Nucleus accumbens (tissue), 56 donors: ENCODE measurements around the gene PTPRM.

Experiments
- DNase-seq, 56 donors: peaks; one replicate each; lab custom pipeline; 2025; lab: John Stamatoyannopoulos, UW

Gene PTPRM

DNA sequence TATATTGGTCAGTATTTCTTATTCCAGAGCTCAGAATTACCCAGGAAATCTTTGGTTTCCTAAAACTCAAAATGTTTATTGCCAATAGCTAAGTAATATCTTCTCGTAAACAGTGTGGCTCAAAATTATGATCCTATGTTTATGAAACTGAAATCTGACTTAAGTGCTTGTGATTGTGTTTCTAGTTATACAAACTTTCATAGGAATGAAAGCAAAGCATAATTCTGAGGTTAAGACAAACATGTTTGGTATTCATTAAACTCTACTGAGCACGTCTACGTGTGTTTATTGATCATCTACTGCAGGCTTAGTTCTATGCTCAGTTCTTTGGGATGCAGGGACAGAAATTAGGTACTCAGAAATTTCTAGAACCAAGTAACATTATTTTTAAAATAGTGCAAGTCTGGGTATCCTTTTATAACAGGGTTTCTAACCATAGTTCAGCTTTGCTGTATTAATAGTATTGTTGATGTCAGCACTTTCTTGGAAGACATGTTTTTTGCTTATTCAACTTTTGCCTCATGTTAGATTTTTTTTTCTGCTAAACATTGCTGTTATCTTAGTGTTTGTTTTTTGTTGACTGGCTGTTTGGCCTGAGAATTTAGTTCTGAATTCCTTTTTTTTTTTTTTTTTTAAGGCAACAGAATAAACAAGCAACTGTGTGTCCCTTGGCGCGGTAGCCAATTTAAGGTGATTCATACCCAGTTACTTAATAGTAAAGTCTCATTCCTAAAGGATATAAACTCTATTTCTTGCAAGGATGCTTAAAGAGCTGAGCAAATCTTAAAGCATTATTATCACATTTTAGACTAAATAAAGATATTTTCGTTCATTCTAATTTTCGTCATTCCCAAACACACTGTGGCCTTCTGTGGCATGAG lies 31.3 kb downstream of the PTPRM start:
- no peak for DNase-seq

DNA sequence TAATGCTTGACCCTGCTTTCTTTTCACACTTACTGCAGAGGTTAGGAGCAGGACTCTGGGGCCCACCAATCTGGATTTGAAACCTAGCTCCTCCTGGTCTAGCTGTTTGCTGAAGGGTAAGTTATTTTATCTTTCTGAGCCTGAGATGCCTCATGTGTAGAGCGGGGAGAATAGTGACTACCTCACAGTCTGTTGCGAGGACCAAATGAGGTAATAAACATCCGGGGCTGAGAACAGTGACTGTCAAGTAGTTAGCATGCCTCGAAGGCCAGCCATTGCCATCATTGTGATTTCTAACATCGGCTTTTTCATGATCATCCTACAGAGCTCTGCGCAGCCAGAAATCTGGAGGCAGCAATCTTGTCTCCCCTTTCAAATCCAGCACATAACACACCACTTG lies 32.9 kb downstream of the PTPRM start:
- no peak for DNase-seq

DNA sequence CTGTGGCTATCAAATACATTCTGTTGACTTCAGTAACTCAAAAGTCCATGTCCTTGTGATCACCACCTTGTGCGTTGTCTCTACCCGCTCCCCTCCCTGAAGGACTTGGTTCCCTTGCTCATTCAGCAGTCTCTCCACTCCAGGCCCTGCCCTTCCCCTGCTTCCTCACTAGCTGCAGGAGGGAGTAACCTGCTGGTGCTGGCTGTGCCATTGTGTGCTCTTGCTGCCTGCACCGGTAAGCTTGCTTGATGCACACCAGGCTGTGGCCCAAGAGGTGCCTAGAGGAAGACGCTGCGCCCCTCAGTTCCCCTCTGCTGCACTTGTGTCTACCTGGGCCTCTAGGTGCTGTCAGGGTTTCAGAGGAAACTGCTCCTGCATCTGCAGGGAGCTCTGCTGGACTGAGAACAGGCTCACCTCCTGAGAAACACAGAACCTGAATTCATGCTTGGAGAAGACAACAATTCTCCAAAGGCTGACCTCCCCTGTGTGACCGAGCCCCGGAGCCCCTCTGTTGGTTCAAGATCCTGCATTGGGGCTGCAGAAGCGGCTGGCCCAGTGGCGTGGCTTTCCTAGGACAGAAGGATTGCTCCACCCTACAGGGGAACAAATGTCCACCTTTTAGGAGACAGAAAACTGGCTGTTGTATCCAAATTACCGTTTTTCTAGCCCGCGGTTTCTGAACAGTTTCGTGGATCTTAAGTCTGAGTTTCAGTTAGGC lies 33.6 kb downstream of the PTPRM start:
- DNase-seq = no peak

DNA sequence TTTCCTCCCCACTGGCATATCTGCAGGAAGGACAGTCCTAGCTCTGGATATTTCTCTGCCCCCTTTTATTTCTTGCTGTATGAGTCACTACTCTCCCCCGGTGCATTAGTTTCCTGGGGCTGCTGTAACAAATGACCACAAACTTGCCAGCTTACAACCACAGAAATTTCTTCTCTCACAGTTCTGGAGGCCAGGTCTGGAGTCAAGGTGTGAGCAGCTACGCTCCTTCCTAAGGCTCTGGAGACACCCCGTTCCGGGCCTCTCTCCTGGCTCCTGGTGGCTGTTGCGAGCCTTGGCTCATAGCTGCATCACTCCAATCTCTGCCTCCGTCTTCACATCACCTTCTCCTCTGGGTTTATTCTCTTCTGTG lies 34.1 kb downstream of the PTPRM start:
- DNase-seq = no peak

DNA sequence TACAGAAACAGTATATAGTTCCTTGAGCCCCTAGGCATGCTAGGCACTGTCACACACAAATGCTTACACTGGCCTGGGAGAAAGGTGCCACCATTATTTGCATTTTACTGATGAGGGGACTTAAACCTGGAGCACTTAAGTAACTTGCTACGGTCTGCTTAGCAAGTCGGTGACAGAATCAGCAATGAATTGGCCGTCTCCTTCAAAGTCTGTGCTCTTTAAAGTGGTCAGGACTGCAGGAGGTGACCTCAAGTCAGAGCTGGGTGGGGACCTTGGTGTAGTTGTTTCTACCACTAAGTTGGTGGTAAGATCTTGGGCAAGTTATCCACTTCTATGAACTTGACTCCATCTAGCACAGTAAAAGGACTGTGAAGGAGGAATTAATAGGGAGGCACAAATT lies 34.8 kb downstream of the PTPRM start:
- no peak for DNase-seq

DNA sequence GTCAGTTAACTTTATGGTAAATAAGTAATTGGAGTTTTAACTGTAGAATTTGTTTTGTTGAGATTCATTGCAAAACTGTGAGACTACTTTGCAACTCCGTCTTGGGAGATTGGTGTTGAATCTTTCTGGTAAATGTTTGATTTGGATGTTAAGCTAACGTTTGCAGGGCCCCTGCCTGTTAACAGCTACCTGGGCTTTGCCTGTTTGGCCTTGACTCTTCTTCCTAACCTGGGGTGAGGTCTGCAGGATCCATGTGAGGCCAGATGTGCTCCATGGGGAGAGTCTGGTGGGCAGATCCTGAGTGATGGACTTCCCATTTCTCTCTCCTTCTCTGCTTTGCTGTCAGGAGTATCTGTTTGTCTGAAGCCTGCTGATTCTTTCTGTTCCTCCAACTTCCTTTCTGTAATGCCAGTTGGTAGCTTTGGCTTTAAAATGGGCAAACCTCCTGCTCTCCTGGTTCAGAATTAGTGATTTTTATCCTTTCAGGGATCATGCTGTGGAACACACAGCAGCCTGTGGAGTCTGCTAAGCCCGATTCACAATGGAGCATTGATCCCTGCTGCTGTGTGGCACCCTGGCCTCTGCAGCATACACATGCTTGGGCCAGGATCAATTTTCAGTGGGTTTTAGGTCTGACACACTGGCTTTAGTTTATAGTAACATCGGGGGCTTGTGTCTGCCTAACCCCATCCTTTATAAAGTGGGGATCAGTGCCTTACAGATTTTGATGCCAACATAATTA lies 36.3 kb downstream of the PTPRM start:
- no peak for DNase-seq

DNA sequence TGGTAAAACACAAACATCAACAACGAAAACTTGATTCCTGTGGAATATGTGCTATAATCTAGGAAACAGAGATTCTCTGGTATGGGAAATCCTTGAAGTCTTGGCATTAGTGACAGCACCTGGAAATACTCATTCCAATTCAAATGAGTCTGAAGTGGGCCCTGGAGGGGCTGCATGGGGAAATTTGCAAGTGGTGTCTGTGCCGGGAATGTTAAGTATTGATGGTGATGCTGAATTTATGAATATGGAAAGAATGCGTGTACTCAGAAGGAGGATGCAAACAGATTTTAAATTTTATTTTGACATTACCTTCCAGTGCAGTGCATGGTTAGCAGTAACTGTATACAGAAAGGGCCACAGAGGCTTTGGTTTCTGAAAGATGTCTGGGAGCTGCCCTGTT lies 37.2 kb downstream of the PTPRM start:
- DNase-seq = no peak

DNA sequence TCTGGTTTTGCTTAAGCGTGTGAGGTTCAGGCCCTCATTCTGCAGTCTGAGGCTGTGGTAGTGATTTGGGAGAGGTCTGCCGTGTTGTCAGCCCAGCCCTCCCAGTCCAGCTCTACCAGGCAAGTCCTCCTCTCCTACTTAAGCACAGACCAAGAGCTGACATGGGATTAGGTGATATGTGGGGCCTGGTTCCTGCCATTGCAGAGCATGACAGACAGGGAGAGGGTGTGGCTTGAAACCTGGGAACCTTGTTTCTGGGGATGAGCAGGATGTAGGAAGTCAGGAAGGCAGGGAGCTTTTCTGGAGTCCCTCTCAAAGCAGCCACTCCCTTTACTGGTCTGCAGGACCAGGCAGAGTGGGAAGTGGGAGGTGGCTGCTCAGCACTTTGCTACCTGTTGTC lies 38.6 kb downstream of the PTPRM start:
- no peak for DNase-seq

DNA sequence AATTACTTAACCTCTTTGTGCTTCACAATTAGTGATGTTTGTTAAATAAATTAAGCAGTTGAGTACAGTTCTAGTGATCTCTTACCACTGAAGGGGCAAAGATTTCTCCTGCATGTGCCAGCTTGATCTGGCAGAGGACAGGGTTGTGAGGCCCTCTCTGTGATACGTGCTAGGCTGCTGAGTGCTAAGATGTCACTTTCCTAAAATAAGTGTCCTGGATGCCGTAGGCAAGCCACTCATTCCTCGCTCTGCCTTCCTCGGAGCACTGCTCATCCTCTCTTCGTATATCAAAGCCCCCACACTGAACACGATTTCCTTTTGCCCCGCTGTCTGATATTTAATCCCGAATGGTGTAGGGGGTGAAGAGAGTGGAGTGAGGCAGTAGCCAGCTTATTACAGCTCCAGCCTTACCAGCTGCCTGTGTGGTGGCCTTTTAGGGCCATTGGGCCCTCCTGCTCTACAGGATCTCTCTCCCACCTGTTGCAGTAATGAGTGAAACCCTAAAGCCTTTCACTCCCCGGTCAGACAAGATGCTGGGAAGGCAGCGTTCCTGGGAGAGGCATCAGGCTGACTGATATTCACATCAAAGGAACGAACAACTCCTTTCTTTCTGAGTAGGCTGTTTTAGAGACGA lies 40.5 kb downstream of the PTPRM start:
- no peak for DNase-seq

DNA sequence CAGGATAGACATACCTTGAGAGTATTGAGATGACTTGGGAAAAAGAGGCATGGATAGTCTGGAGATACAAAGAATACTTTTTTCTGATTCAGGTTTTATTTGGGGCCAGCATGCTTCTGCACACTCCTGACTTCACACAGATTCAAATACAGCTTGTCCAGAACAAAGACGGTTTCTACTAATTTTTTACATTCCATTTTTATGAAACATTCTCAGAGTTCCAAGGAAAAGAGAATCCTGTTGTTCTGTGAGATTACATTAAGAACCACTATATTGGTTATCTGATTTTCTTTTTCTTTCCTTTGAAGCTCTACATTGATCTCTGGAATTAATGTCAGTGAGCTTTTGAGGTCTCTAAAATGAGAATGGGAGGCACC lies 41.0 kb downstream of the PTPRM start:
- DNase-seq = no peak

DNA sequence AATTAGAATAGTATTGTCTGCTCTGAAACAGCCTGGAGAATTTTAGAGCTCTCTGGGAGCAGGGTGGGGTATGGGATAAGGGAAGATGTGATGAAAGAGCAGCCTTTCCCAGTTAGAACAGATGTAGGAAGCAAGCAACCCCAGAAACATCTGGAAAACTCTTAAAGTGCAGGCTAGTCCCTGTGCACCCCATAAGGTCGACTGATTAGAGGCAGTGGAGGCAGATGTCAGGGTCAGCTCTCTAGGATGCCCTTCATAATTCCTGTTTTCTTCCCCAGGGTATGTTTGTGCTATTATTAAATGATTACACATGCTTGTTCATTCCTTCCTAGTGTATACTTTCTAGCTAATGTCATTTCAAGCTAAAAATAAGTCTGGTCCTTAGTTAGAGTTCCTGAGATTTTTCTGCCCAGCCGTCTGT lies 41.7 kb downstream of the PTPRM start:
- no peak for DNase-seq

DNA sequence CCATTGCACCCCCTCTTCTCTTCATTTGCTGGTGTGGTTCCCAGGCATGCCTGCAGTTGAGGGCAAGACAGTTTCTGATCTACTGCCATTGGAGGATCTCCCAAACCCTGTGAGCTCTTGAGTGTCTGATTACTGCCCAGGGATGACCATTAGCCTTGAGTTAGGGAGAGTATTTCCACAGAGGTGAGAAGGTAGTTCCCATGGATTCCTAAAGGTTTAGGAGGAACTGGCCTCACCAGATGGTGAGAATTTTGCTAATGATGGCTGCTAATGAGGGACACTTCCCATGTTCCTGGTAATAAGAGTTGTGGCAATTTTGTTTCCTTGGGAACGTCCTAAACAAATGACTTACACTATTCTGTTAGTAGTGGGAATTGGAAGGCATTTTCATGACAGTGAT lies 42.5 kb downstream of the PTPRM start:
- no peak for DNase-seq

DNA sequence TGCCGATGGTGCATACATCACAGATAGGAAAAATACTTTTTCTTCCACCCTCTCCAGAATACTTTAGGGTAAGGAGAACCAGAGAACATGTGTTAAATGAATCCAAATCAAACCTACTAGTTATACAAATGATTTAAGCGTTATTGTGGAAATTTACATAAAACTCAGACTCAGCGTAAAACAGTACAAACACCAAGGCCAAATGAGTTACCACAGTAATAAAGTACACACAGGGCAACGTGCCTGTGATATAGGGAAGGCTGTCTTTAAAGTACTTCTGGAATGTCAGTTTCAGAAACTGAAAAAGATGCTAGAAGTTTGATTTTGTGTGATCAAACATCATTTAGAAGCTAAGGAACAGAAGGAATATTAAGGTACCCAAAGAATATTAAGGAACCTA lies 46.9 kb downstream of the PTPRM start:
- DNase-seq = no peak

DNA sequence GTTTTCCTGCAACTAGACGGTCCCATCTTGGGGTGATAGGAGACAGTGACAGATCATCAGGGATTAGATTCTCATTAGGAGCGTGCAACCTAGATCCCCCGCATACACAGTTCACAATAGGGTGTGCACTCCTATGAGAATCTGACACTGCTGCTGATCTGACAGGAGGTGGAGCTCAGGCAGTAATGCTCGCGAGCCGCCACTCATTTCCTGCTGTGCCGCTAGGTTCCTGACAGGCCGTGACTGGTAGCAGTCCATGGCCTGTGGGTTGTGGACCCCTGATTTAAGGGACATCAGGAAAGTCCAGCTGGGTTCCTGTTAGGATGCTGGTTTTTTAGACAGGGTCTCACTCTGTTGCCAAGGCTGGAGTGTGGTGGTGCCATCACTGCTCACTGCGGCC lies 48.7 kb downstream of the PTPRM start:
- no peak for DNase-seq

DNA sequence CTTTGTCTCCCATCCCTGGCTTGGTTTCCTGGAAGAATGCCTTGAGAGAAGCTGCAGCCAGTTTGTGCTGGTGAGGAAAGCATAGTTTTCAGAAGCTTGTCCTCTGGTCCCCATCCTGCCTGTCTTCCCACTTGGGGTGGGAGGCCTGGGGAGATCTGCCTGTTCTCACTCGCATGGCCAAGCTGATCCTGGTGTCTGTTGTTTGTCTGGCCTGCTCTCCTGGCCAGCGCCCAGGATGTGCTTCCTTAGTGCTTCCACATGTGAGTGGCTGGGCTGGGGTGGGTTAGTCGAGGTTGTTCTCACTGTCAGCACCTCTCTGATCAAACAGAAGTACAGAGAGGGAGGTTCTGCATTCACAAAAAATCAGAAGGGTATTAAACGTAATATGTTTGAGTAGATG lies 49.5 kb downstream of the PTPRM start:
- DNase-seq = no peak

DNA sequence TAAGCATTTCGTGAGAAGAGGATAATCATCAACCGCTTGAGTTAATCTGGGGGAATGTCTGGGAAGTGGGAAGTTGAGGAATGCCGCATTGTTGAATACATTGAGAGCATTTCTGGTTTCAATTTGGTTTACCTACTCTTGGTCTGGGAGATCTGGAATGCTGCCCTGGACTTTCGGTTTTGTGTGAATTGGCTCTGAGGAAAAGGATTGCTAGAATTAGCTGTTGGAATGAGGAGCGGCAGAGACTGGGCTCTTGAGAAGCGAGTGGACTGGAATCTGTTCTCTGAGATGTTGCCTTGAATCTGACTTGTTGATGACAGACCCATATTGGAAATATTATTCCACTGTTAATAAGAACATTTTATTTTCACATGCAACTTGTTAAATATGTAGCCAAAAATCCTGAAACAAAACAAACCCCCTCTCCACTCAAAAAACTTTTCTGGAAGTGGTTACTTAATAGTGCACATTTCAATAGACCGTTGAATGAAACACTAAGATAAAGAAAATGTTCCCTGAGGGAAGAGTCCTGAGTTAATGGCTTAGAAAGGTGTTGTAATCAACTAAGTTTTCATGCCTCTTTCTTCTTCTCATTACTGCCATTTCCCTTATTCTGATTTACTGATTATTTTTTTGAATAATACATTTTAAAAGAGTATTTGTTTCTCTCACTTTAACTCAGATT lies 50.8 kb downstream of the PTPRM start:
- peak in 2 of 56 donors; percentile 4 to 39 for DNase-seq

DNA sequence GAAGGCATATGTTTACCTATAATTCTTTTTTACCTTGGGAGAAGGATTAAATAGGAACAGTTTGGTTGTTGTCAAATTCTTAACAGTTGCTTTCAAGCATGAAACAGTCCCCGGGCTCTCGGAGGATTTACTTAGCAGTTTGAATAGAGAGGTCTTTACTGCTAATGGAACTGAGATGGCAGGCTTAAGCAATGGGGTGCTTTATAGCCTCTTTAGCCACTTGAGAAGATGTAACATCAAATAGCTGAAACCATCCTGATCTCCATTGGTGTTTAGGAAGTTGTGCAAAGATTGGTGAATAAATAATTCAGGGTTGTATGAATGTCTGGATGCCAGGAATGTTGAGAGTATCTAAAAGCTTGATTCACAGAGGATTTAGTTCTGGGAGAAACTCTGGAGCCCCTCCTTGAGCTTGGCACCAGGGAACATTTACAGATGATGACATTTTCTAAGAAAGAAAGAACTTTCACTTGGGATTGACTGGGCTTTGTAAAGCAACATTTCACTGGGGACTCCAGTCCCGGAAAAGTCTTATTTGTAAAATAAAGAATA lies 51.9 kb downstream of the PTPRM start:
- no peak for DNase-seq

DNA sequence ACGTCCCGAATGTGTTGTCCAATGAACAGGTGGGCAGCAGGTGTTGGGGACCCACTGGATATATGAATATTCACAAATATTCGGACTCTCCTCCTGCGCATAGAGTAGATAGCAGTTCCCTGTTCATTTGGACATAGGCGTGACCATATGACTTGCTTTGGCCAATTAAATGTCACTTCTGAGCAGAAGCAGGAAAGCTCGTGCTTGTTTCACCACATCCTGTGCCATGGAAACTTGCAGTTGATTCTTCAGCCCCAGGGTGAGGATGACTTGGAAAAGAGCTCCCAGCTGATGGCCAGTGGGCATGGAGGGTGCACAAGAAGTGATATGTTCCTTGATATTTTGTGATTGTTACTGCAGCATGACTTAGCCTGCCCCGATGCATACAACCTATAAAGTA lies 52.6 kb downstream of the PTPRM start:
- no peak for DNase-seq

DNA sequence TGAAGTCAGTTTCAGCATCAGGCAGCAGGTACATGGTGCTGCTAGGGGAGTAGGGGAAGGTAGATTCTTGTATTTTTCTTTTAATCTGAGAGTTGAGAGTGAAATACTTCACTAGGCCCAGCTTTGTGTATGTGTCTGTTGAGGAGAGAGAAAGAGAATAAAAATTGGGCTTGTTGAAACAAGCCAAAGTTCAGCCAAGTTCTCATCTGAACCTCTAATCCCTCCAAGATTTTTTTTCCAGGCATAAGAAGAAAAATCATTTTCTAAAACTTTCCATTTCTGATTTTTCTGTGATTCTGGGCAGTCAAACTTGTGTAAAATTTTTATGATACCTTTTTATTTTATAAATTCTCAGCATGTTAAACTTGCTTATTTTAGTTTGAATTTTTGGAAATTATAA lies 55.6 kb downstream of the PTPRM start:
- DNase-seq = no peak

DNA sequence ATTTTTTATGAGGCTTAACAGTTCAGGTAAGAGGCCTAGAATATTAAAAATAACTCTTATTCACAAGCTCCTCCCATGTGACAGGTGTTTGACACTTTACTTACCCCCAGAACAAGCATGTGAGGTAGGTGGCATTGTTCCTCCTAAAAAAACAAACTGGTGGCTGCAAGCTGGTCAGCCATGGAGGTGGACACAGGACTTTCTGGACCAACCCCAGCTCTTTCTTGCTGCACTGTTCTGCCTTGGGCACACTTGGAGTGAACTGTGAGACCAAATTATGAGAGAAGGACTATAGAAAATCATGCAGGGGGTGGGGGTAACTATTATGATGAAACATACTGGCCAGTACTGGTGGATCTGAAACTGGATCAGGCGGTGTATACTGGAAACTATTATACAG lies 56.6 kb downstream of the PTPRM start:
- DNase-seq = no peak
